Left kidney (tissue), 2 donors: ENCODE results near the gene HENMT1. TPM values are rescaled to one million over a fixed set of nuclear protein-coding genes. Genes with fewer than 3 reads are reported as not detected.
A peak's percentile ranks its signal among the peaks of the same experiment; 100 is the strongest.
"Not testable (repeated sequence)": the region's sequence is repeated elsewhere in the genome, so short reads cannot be mapped to it uniquely, and the experiment has no call there.

Experiments used
- DNase-seq: peaks from one replicate; pipeline ENCODE4 v3.0.0-alpha.2; 2013
- polyA plus RNA-seq: library from polyadenylated mRNA; unstranded; fragments of 120-200 nt; gene quantifications from one replicate; pipeline ENCODE4 v1.2.1, GENCODE V29; 2013; ENCODE audit not compliant: insufficient read length

The HENMT1 gene
- polyA plus RNA-seq, 1 donor, result 14.1 TPM

DNA sequence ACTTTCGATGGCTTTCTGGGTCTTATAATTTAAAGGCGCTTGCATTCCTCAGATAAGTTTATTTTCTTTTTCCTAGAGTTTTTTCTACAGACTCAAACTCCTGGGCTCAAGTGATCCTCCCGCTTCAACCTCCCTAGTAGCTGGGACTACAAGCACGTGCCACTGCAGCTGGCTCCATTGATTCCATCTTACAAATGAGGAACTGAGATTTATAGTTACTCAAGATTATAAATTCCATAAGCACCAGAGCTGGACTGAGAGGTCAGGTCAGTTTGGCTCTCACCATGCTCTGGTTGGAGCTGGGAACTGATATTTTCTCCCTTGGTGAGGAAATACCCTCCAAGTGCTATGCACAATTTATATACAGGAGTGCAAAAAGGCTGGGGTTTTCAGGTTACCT is 17.8 kb upstream of the HENMT1 start:
- DNase-seq, result no peak

DNA sequence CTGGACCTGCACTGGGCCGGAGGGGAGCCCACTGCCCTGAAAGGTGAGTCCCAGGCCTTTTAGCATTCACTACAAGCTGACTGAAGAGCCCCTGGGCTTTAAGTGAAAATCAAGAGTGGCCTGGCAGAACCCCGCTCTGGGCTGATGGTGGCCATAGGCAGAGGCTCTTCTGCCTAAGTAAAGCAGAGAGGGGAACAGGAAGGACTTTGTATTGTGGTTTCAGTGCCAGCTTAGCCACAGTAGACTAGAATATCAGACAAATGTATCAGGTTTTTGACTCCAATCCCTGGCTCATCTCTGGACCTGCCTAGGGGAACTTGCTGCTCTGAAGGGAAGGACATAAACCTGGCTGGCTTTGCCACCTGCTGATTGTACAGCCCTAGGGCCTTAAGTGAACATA is 10.2 kb upstream of the HENMT1 start:
- no peak for DNase-seq

DNA sequence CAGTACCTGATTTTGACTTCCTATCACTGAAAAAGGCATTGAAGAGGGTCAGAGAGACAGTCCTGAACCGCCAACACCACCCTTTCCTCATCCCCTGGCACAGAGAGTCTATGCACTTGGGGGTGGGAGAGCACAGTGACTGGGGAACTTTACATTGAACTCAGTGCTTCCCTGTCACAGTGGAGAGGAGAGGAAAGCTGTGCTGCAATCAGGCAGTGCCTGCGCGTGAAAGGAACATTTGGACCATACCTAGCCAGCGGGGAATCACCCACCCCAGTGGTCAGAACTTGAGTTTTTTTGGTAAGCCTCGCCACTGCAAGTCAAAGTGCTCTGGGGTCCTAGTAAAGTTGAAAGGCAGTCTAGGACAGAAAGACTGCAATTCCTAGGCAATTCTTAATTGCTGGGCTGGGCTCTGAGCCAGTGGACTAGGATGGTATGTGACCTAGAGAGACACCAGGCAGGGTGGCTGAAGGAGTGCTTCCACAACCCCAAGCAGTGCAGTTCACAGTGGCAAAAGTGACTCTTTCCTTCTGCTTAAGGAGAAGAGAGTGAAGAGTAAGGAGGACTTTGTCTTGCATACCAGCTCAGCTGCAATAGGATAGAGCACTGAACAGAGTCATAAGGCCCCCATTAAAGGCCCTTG is 9.4 kb upstream of the HENMT1 start:
- no peak for DNase-seq

DNA sequence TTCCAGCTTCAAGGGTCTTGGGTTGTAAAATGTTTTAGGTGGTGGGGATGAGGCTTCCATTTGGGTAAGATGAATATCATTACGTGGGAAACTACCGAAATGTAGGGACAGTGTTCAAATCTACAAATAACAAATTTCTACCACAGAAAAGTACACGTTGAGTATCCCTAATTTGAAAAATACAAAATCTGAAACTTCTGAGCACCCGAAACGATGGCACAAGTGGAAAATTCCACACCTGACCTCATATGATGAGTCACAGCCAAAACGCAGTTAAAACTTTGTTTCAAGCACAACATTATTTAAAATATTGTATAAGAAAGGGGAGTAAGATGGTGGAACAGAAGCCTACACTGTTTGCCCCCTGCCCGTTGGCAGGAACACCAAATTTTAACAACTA is 8.8 kb upstream of the HENMT1 start:
- DNase-seq, result no peak

GRCh38 chr1:108668777-108669176 is 7.9 kb upstream of the HENMT1 start:
- DNase-seq, result no peak

DNA sequence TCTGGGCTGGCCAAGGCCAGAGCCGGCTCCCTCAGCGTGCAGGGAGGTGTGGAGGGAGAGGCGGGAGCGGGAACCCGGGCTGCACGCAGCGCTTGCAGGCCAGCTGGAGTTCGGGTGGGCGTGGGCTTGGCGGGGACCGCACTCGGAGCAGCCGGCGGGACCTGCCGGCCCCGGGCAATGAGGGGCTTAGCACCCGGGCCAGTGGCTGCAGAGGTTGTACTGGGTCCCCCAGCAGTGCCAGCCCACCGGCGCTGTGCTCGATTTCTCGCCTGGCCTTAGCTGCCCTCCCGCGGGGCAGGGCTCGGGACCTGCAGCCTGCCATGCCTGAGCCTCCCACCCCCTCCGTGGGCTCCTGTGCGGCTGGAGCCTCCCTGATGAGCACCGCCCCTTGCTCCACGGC is 6.5 kb upstream of the HENMT1 start:
- not testable (repeated sequence) for DNase-seq

DNA sequence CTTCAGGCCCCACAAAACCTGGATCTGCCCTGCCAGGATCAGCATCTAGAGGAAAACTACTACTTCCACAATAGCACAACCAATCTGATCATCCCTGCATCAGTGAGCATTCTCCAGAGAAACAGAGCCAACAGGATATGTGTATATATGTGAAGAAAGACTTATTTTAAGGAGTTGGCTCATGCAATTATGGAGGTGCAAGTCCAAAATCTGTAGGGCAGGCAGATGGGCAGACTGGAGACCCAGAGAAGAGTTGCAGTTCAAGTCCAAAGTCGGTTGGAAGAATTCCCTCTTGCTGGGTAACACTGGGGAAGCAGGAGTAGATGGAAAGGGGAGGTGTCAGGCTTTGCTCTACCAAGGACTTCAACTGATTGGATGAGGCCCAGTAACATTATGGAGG is 4.9 kb upstream of the HENMT1 start:
- DNase-seq, result no peak

DNA sequence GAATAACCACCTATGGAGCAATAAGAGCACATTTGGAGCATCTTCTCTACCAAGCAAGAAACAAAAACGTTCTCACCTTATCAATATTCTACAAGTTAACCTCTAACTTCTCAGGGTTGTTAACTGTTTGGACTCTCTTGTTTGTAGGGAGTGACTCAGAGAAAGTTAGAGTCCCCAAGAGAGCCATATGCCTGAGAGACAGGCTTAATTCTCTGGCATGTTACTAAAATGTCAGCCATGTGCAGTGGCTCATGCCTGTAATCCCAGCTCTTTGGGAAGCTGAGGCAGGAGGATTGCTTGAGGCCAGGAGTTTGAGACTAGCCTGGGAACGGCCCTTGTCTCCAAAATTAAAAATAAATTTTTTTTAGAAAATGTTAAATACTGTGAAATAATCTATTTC is 4.2 kb upstream of the HENMT1 start:
- DNase-seq, result no peak

DNA sequence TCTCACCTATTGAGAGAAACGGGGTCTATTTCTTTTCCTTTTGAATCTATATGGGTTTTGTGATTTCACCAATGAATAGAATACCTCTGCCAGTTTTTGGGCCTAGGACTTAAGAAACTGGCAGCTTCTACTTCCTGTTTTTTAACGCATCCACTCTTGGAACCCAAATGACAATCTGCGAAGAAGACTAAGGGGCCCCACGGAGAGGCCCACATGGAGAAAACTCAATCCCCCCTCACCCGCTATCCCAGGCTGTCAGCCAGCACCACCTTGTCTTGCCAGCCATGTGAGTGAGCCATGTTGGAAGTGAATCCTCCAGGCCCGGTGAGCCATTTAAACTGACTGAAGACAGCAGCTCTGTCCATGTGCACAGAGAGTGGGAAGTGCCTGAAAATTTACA is 3.6 kb upstream of the HENMT1 start:
- DNase-seq, result no peak

GRCh38 chr1:108663074-108663473 is 2.2 kb upstream of the HENMT1 start:
- no peak for DNase-seq

- DNase-seq, result no peak
These were observed 3.4 kb downstream of the HENMT1 start for GRCh38 chr1:108657356-108658080.

DNA sequence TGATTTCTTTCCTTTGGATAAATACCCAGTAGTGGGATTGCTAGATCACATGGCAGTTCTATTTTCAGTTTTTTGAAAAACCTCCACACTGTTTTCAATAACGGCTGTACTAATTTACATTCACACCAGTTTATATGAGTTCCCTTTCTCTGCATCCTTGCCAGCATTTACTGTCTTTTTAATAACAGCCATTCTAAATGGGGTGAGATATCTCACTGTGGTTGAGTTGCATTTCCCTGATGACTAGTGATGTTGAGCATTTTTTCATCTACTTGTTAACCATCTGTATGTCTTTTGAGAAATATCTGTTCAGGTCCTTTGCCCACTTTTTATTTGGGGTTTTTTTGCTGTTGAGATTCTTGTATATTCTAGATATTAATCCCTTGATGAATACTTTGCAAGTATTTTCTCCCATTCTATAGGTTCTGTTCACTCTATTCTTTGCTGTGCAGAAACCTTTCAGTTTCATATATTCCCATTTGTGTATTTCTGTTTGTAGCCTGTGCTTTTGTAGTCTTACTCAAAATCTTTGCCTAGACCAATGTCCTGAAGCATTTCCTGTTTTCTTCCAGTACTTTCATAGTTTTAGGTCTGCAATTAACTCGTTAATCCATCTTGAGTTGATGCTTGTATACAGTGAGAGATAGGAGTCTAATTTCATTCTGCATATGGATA is 7.3 kb downstream of the HENMT1 start:
- no peak for DNase-seq

GRCh38 chr1:108646648-108647269 is 14.1 kb downstream of the HENMT1 start:
- DNase-seq, result peak; percentile 22

DNA sequence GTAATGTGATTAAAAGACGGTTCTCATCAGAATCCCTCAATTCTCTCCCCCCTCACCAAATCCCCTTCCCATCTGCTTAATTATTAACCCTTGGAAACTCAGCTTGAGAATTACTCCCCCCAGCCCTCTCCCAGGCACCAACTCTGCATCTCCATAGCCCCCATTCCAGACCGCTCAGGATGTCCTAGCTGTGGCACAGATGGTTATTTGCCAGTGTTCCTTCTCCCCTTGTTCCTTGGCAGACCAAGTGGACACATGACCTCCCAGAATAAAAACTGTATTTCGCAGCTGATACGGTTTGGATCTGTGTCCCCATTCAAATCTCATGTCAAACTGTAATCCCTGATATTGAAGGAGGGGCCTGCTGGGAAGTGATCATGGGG is 14.6 kb downstream of the HENMT1 start:
- no peak for DNase-seq

GRCh38 chr1:108645564-108646184 is 15.2 kb downstream of the HENMT1 start:
- no peak for DNase-seq

- DNase-seq, result no peak
These were observed 15.9 kb downstream of the HENMT1 start for GRCh38 chr1:108644984-108645383.

GRCh38 chr1:108643492-108644335 is 17.2 kb downstream of the HENMT1 start:
- DNase-seq, result peak; percentile 61

GRCh38 chr1:108640863-108641262 is 20.0 kb downstream of the HENMT1 start:
- DNase-seq, result not testable (repeated sequence)

GRCh38 chr1:108639899-108640560 is 20.9 kb downstream of the HENMT1 start:
- DNase-seq, result no peak

DNA sequence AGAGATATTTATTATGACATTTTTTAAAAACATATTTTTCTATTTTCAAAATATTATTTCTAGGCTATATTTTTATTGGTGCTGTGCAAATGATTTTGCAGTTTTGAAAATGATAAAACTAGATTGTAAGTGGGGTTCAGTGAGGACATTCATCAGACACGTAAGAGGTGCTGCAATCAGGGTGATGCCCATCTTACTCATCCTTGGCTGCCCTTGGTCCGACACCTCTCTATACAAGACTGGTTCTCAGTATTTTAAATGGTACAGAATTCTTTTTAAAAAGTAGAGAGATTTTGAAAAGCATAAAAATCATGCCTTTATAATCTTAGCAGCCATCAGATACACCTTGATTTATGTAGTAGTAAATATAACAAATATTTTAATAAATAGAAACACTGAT is 24.0 kb downstream of the HENMT1 start:
- no peak for DNase-seq

- no peak for DNase-seq
These were observed 26.4 kb downstream of the HENMT1 start for GRCh38 chr1:108634521-108634920.
